Panc1 (cell line): ENCODE measurements around the gene UBP1.

Source experiments
- CTCF ChIP-seq: fragments of 450-650 bp; IDR thresholded peaks from 2 replicates; pipeline ENCODE4 v1.5.1; 2017; ENCODE audit warnings: mild to moderate bottlenecking
- REST ChIP-seq, 2 experiments: IDR thresholded peaks; 2 replicates each; pipeline ENCODE4 v1.6.1; 2011 to 2012; ENCODE audit warnings: low read depth in 2 of 2, control low read depth in 1 of 2, low read length in 1 of 2, mild to moderate bottlenecking in 1 of 2, moderate library complexity in 1 of 2; ENCODE audit not compliant: insufficient read depth in 1 of 2

GRCh38 chr3:33364060-33364459 lies 76.1 kb downstream of the UBP1 start:
- TF ChIP-seq CTCF (no peak), REST (IDR thresholded peaks at IDR 0.05; ENCODE audit: insufficient read depth in 1 of 2, low read depth in 2 of 2, low read length in 1 of 2) (no peak)
